ENCODE results near the gene C16orf54.

DNA sequence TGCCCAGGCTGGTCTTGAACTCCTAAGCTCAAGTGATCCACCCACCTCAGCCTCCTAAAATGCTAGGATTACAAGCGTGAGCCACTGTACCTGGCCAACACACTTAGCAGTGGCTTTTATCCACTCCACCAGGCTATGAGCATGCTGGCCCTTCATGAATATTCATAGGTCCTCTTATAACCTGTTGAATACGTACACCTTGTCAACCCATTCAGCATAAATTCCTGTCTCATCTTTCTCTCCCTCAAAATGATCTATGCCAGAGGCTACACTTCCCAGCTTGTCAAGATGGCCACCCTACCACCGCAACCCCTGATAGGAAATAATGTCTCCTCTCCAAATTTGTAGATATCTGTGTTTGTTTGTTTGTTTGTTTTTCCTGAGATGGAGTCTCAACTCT lies 21.3 kb upstream of the C16orf54 start:
- TF ChIP-seq, protein P1, sequence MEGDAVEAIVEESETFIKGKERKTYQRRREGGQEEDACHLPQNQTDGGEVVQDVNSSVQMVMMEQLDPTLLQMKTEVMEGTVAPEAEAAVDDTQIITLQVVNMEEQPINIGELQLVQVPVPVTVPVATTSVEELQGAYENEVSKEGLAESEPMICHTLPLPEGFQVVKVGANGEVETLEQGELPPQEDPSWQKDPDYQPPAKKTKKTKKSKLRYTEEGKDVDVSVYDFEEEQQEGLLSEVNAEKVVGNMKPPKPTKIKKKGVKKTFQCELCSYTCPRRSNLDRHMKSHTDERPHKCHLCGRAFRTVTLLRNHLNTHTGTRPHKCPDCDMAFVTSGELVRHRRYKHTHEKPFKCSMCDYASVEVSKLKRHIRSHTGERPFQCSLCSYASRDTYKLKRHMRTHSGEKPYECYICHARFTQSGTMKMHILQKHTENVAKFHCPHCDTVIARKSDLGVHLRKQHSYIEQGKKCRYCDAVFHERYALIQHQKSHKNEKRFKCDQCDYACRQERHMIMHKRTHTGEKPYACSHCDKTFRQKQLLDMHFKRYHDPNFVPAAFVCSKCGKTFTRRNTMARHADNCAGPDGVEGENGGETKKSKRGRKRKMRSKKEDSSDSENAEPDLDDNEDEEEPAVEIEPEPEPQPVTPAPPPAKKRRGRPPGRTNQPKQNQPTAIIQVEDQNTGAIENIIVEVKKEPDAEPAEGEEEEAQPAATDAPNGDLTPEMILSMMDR (IDR thresholded peaks at IDR 0.05) = no peak
- no peak for TF ChIP-seq POLR2A (IDR thresholded peaks at IDR 0.05)
